Measurements from ENCODE around the gene EFS. TPM values are rescaled to one million over a fixed set of nuclear protein-coding genes. Genes with fewer than 3 reads are reported as not detected.

EFS gene
- total RNA-seq, 1 donor from 2014 or later: 17.2 TPM

- peaks cover 21 to 34% (median 22%) of the 10 kb centered on the region in 3 donors for H3K36me3 ChIP-seq (ENCODE audit: control insufficient read depth in 3 of 3, insufficient read depth in 3 of 3, low read length in 3 of 3)
- peak overlapping the region; percentile 88 for H3K27ac ChIP-seq (ENCODE audit: low read depth, low read length)
- H3K4me1 ChIP-seq (ENCODE audit: control insufficient read depth in 3 of 3, insufficient read depth in 3 of 3, low read length in 3 of 3): peaks cover 30 to 41% (median 31%) of the 10 kb centered on the region in 3 donors
- peak overlapping the region; percentile 90 to 98 (median 97) for H3K9ac ChIP-seq (ENCODE audit: low read depth in 1 of 3, low read length in 3 of 3)
- peak overlapping the region; percentile 83 to 96 (median 94) for H3K4me3 ChIP-seq (ENCODE audit: low read length in 3 of 3)
- no peaks in the 10 kb centered on the region for H3K9me3 ChIP-seq (ENCODE audit: control insufficient read depth in 3 of 3, low read length in 3 of 3)
- no peaks in the 10 kb centered on the region for H3K27me3 ChIP-seq (ENCODE audit: control insufficient read depth in 3 of 3, insufficient read depth in 3 of 3, low read length in 3 of 3)
Measured at GRCh38 chr14:23307687-23308644, 57.0 kb downstream of the EFS start.

GRCh38 chr14:23307146-23307530, 57.8 kb downstream of the EFS start:
- no peaks in the 10 kb centered on the region for H3K27me3 ChIP-seq (ENCODE audit: control insufficient read depth in 3 of 3, insufficient read depth in 3 of 3, low read length in 3 of 3)
- peak overlapping the region; percentile 90 to 98 (median 97) for H3K9ac ChIP-seq (ENCODE audit: low read depth in 1 of 3, low read length in 3 of 3)
- H3K9me3 ChIP-seq (ENCODE audit: control insufficient read depth in 3 of 3, low read length in 3 of 3): no peaks in the 10 kb centered on the region
- H3K4me1 ChIP-seq (ENCODE audit: control insufficient read depth in 3 of 3, insufficient read depth in 3 of 3, low read length in 3 of 3): peaks cover 31 to 45% (median 33%) of the 10 kb centered on the region in 3 donors
- H3K36me3 ChIP-seq (ENCODE audit: control insufficient read depth in 3 of 3, insufficient read depth in 3 of 3, low read length in 3 of 3): peaks cover 21 to 34% (median 22%) of the 10 kb centered on the region in 3 donors
- peak overlapping the region; percentile 83 to 96 (median 94) for H3K4me3 ChIP-seq (ENCODE audit: low read length in 3 of 3)
- H3K27ac ChIP-seq (ENCODE audit: low read depth, low read length): peak overlapping the region; percentile 88

- H3K4me3 ChIP-seq (ENCODE audit: low read length in 3 of 3): peak within 1 kb of the TSS; percentile 83 to 96 (median 94)
- no peaks in the 10 kb centered on the region for H3K9me3 ChIP-seq (ENCODE audit: control insufficient read depth in 3 of 3, low read length in 3 of 3)
- H3K27me3 ChIP-seq (ENCODE audit: control insufficient read depth in 3 of 3, insufficient read depth in 3 of 3, low read length in 3 of 3): no peaks in the 10 kb centered on the region
- H3K36me3 ChIP-seq (ENCODE audit: control insufficient read depth in 3 of 3, insufficient read depth in 3 of 3, low read length in 3 of 3): peaks cover 21 to 34% (median 22%) of the 10 kb centered on the region in 3 donors
- peak within 1 kb of the TSS; percentile 88 for H3K27ac ChIP-seq (ENCODE audit: low read depth, low read length)
- H3K4me1 ChIP-seq (ENCODE audit: control insufficient read depth in 3 of 3, insufficient read depth in 3 of 3, low read length in 3 of 3): peaks cover 31 to 45% (median 33%) of the 10 kb centered on the region in 3 donors
- peak within 1 kb of the TSS; percentile 90 to 98 (median 97) for H3K9ac ChIP-seq (ENCODE audit: low read depth in 1 of 3, low read length in 3 of 3)
Measured at GRCh38 chr14:23306412-23307145, 58.4 kb downstream of the EFS start, which contains the start of gene BCL2L2. Gene BCL2L2 (plus strand): TSS chr14:23306833. CDS start chr14:23307768, 935 bp downstream.

Small RNA genes within 50 kb of the gene (small RNA-seq; reads per million reads assigned to genes)
- 0.37 reads per million, percentile 46 among the genes with 10 or more reads in this experiment for gene MIR208A

Other genes starting within 250 kb of the EFS start
- under 0.01 TPM for gene CEBPE, start 245.9 kb downstream of the EFS start, total RNA-seq
- gene SLC7A8, start 181.5 kb downstream of the EFS start, total RNA-seq: 4.7 TPM
- not detected for gene RNF212B, start 127.2 kb downstream of the EFS start, total RNA-seq
- 5.7 TPM for gene HOMEZ, start 79.0 kb downstream of the EFS start, total RNA-seq
- 2.6 TPM for gene PPP1R3E, start 62.3 kb downstream of the EFS start, total RNA-seq
- gene BCL2L2, start 58.3 kb downstream of the EFS start, total RNA-seq: 11.0 TPM
- gene PABPN1, start 43.7 kb downstream of the EFS start, total RNA-seq: 40.7 TPM
- 12.5 TPM for gene SLC22A17, start 12.3 kb downstream of the EFS start, total RNA-seq
- gene IL25, start 7.6 kb upstream of the EFS start, total RNA-seq: not detected
- gene CMTM5, start 11.9 kb upstream of the EFS start, total RNA-seq: 2.1 TPM
- 2.1 TPM for gene MYH6, start 43.1 kb upstream of the EFS start, total RNA-seq
- gene MYH7, start 70.5 kb upstream of the EFS start, total RNA-seq: 426 TPM
- 32.4 TPM for gene NGDN, start 104.5 kb upstream of the EFS start, total RNA-seq
- not detected for gene ZFHX2, start 186.6 kb upstream of the EFS start, total RNA-seq
- 7.8 TPM for gene THTPA, start 191.1 kb upstream of the EFS start, total RNA-seq
- 8.4 TPM for gene AP1G2, start 202.6 kb upstream of the EFS start, total RNA-seq
- gene JPH4, start 213.6 kb upstream of the EFS start, total RNA-seq: 1.0 TPM

Data from skeletal muscle tissue (tissue), 5 donors.